OCI-LY7 (cell line): ENCODE measurements around the gene SLC26A4.

Source experiments
- EZH2phosphoT487 ChIP-seq: fragments of 200-600 bp; sonication (generic); IDR thresholded peaks from 2 replicates; pipeline ENCODE4 v1.6.1; 2018; ENCODE audit warnings: low read depth, borderline replicate concordance, mild to moderate bottlenecking, mixed run types, antibody characterized with exemption, low read length, moderate library complexity, mixed read lengths
- TF ChIP-seq, protein P1 (sequence below): fragments of 200-600 bp; sonication (generic); conservative IDR thresholded peaks from 2 replicates; pipeline ENCODE4 v1.5.1; 2014; ENCODE audit warnings: mild to moderate bottlenecking, antibody characterized with exemption, low read length, moderate library complexity, mixed read lengths

- TF ChIP-seq, protein P1, sequence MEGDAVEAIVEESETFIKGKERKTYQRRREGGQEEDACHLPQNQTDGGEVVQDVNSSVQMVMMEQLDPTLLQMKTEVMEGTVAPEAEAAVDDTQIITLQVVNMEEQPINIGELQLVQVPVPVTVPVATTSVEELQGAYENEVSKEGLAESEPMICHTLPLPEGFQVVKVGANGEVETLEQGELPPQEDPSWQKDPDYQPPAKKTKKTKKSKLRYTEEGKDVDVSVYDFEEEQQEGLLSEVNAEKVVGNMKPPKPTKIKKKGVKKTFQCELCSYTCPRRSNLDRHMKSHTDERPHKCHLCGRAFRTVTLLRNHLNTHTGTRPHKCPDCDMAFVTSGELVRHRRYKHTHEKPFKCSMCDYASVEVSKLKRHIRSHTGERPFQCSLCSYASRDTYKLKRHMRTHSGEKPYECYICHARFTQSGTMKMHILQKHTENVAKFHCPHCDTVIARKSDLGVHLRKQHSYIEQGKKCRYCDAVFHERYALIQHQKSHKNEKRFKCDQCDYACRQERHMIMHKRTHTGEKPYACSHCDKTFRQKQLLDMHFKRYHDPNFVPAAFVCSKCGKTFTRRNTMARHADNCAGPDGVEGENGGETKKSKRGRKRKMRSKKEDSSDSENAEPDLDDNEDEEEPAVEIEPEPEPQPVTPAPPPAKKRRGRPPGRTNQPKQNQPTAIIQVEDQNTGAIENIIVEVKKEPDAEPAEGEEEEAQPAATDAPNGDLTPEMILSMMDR, result no peak
- no peak for TF ChIP-seq EZH2phosphoT487
These were observed 31.9 kb downstream of the SLC26A4 start for GRCh38 chr7:107692501-107692900.
